Activated CD4-positive, alpha-beta T cell treated with anti-CD3 and anti-CD28 coated beads, Interleukin-2, amount 10 ng/mL, durations not matched to agents 7 days and 5 days (primary cell): ENCODE results near the gene RIC8B. TPM values are rescaled to one million over a fixed set of nuclear protein-coding genes. Genes with fewer than 3 reads are reported as not detected.
"Not testable (repeated sequence)": the region's sequence is repeated elsewhere in the genome, so short reads cannot be mapped to it uniquely, and the experiment has no call there.

ENCODE experiments used
- CTCF ChIA-PET: fragments of 350-600 bp; sonication (Branson Sonifier 250); formaldehyde crosslinking; loops from one replicate; lab custom pipeline; 2021; ENCODE audit warnings: antibody characterized with exemption; lab: Charles Lee
- POLR2A ChIA-PET: fragments of 350-600 bp; sonication (Branson Sonifier 250); formaldehyde crosslinking; loops from one replicate; lab custom pipeline; 2021; ENCODE audit warnings: antibody characterized with exemption; lab: Charles Lee
- DNase-seq: peaks from one replicate; pipeline ENCODE4 v3.0.0-alpha.2; 2020
- H3K27ac Mint-ChIP-seq: one replicate; pipeline ENCODE4 v1.8.0; 2021; ENCODE audit warnings: mild to moderate bottlenecking, moderate library complexity, mixed read lengths
- H3K27me3 Mint-ChIP-seq: one replicate; pipeline ENCODE4 v1.8.0; 2021; ENCODE audit warnings: mixed read lengths
- H3K36me3 Mint-ChIP-seq: one replicate; pipeline ENCODE4 v1.8.0; 2021; ENCODE audit warnings: low read depth, mixed read lengths
- H3K4me1 Mint-ChIP-seq: one replicate; pipeline ENCODE4 v1.8.0; 2021; ENCODE audit warnings: mixed read lengths
- H3K4me3 Mint-ChIP-seq: one replicate; pipeline ENCODE4 v1.8.0; 2021; ENCODE audit warnings: mild to moderate bottlenecking, moderate library complexity, mixed read lengths
- H3K9me3 Mint-ChIP-seq: one replicate; pipeline ENCODE4 v1.8.0; 2021; ENCODE audit warnings: mixed read lengths
- total RNA-seq, 2 experiments: library from RNA; stranded (reverse); gene quantifications; one replicate each; pipeline ENCODE4 v1.2.3, GENCODE V29; 2021

RIC8B gene
- total RNA-seq, 2 experiments from 2014 or later: 13.6 to 14.0 TPM

DNA sequence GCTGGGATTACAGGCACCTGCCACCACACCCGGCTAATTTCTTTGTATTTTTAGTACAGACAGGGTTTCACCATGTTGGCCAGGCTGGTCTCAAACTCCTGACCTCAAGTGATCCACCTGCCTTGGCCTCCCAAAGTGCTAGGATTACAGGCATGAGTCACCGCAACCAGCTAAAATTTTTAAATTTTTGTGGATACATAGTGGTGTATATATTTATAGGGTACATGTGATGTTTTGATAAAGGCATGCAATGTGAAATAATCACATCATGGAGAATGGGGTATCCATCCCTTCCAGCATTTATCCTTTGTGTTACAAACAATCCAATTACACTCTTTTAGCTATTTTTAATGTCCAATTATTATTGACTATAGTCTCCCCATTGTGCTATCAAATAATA, 147.5 kb downstream of the RIC8B start:
- H3K36me3 Mint-ChIP-seq, H3K9me3 Mint-ChIP-seq, DNase-seq, H3K27ac Mint-ChIP-seq, CTCF ChIA-PET, POLR2A ChIA-PET, H3K4me1 Mint-ChIP-seq, H3K4me3 Mint-ChIP-seq: not testable (repeated sequence)
- H3K27me3 Mint-ChIP-seq: peaks cover 30% of the 10 kb centered on the region

DNA sequence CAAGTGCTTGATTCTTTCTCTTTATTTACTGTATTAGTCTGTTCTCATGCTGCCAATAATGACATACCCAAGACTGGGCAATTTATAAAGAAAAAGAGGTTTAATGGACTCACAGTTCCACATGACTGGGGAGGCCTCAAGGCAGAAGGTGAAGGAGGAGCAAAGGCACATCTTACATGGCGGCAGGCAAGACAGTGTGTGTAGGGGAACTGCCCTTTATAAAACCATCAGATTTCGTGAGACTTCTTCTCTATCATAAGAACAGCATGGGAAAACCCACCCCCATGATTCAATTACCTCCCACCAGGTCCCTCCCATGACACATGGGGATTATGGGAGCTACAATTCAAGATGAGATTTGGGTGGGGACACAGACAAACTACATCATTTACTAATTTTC, 149.1 kb downstream of the RIC8B start:
- peaks cover 31% of the 10 kb centered on the region for H3K27me3 Mint-ChIP-seq
- H3K4me3 Mint-ChIP-seq, H3K4me1 Mint-ChIP-seq, POLR2A ChIA-PET, H3K27ac Mint-ChIP-seq, H3K9me3 Mint-ChIP-seq, DNase-seq, H3K36me3 Mint-ChIP-seq: not testable (repeated sequence)
- CTCF ChIA-PET: interaction anchor here (1.0 kb wide), 1 partner anchor 566 kb away, joined by 3 read pairs; the partner anchor contains the start of gene POLR3B

DNA sequence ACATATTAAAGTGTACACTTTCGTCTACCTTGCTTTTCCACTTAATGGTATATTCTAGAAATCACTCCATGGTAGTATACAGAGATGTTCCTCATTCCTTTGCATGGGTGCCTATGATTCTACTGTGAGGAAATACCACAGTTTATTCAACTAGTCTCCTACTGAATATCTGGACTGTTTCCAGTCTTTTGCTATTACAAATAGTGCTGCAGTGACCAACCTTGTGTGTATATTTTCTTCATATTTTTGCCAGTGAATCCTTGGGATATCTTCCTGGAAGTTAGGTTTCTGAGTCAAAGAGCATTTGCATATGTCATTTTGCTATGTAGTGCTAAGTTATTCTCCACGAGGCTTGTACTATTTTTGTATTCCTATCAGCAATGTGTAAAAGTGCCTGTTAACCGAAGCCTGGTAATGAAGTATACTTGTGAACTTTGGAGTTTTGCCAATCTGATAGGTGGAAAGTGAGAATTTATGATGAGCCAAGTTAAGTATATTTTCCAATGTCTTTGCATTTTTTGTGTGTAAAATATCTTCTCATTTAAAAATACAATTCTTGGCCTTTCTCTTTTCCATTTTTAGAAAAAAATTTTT, 149.9 kb downstream of the RIC8B start:
- peaks cover 36% of the 10 kb centered on the region for H3K27me3 Mint-ChIP-seq
- POLR2A ChIA-PET: no interaction called here
- no peak for DNase-seq
- H3K9me3 Mint-ChIP-seq: peaks cover 4% of the 10 kb centered on the region
- no peaks in the 10 kb centered on the region for H3K4me1 Mint-ChIP-seq
- H3K27ac Mint-ChIP-seq: no peak overlapping the region
- H3K4me3 Mint-ChIP-seq: no peak overlapping the region
- CTCF ChIA-PET: interaction anchor here (1.0 kb wide), 1 partner anchor 567 kb away, joined by 3 read pairs; the partner anchor contains the start of gene POLR3B
- H3K36me3 Mint-ChIP-seq: no peaks in the 10 kb centered on the region

DNA sequence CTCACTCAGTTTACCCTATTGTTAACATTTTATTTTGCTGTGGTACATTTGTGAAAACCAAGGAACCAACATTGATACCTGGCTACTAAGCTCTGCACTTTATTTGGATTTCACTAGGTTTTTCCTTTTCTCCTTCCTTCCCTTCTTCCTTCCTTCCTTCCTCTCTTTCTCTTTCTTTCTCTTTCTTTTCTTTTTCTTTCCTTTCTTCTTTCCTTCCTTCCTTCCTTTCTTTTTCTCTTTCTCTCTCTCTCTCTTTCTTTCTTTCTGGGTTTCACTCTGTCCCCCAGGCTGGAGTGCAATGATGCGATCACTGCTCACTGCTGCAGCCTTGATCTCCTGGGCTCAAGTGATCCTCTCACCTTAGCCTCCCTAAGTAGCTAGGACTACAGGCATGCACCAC, 152.2 kb downstream of the RIC8B start:
- POLR2A ChIA-PET: no interaction called here
- Mint-ChIP-seq H3K4me3 (no peak overlapping the region), H3K36me3 (no peaks in the 10 kb centered on the region), H3K27me3 (peaks cover 36% of the 10 kb centered on the region), H3K27ac (no peak overlapping the region), H3K9me3 (peaks cover 4% of the 10 kb centered on the region), H3K4me1 (no peaks in the 10 kb centered on the region)
- CTCF ChIA-PET: no interaction called here
- DNase-seq: no peak

DNA sequence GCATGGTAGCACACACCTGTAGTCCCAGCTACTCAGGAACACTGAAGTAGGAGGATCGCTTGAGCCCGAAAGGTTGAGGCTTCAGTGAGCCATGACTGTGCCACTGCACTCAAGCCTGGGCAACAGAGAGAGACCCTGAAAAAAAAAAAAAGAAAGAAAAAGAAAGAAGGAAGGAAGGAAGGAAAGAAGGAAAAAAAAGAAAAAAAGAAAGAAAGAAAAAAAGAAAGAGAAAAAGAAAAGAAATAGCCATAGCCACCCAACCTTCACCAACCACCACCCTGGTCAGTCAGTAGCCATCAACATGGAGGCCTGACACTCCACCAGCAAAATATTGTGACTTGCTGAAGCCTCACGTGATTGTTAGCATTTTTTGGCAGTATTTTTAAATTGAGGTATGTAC, 159.8 kb downstream of the RIC8B start:
- CTCF ChIA-PET: no interaction called here

More for the DNA sequence above, 159.8 kb downstream of the RIC8B start:
- DNase-seq: no peak
- POLR2A ChIA-PET: no interaction called here
- Mint-ChIP-seq H3K27ac (no peak overlapping the region), H3K9me3 (no peaks in the 10 kb centered on the region), H3K36me3 (no peaks in the 10 kb centered on the region), H3K27me3 (peaks cover 14% of the 10 kb centered on the region), H3K4me1 (no peaks in the 10 kb centered on the region), H3K4me3 (no peak overlapping the region)

Other genes with a start within 250 kb of the RIC8B start
- gene RFX4, start 191.7 kb upstream of the RIC8B start, total RNA-seq: not detected
- gene TMEM263, start 181.2 kb downstream of the RIC8B start, total RNA-seq: 10 to 100 TPM; 32.6 to 33.2 TPM
- 1 to 10 TPM; 6.8 to 7.7 TPM for gene MTERF2, start 212.5 kb downstream of the RIC8B start, total RNA-seq